ENCODE data around the gene SLC5A3.

SLC5A3 gene

DNA sequence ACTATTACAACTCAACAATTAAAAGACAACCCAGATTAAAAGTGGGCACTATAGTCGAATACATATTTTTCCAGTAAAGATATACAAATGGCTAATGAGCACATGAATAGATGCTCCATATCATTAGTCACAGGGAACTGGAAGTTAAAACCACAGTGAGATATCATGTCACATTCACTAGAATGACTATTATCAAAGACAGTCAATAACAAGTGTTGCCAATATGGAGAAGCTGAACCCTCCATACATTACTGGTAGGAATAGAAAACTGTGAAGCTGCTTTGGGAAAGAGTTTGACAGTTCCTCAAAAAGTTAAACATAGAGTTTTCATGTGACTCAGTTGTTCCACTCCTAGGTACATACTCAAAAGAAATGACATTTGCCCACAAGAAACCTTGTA is 30.6 kb upstream of the SLC5A3 start:
- H3K27me3 ChIP-seq, result peaks cover 55% of the 10 kb centered on the region
- no peaks in the 10 kb centered on the region for H3K36me3 ChIP-seq
- H3K4me3 ChIP-seq (ENCODE audit: low read depth, low read length), result no peak overlapping the region
- no peaks in the 10 kb centered on the region for H3K9me3 ChIP-seq
- no peak for DNase-seq
- TF ChIP-seq, protein P1, sequence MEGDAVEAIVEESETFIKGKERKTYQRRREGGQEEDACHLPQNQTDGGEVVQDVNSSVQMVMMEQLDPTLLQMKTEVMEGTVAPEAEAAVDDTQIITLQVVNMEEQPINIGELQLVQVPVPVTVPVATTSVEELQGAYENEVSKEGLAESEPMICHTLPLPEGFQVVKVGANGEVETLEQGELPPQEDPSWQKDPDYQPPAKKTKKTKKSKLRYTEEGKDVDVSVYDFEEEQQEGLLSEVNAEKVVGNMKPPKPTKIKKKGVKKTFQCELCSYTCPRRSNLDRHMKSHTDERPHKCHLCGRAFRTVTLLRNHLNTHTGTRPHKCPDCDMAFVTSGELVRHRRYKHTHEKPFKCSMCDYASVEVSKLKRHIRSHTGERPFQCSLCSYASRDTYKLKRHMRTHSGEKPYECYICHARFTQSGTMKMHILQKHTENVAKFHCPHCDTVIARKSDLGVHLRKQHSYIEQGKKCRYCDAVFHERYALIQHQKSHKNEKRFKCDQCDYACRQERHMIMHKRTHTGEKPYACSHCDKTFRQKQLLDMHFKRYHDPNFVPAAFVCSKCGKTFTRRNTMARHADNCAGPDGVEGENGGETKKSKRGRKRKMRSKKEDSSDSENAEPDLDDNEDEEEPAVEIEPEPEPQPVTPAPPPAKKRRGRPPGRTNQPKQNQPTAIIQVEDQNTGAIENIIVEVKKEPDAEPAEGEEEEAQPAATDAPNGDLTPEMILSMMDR (IDR thresholded peaks at IDR 0.05; ENCODE audit: low read depth, low read length), result no peak
- no peaks in the 10 kb centered on the region for H3K4me1 ChIP-seq

DNA sequence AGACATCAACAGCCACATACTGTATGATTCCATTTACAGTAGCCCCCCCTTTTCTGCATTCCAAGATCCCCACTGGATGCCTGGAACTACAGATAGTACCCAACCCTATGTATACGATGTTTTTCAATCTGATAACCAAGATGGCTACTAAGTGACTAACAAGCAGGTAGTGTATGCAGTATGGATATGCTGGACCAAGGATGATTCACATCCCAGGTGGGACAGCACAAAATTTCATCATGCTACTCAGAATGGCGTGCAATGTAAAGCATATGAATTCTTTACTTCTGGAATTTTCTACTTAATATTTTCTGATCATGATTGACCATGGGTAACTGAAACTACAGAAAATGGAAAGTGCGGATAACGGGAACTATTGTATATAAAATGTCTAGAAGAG is 30.0 kb upstream of the SLC5A3 start:
- no peak for DNase-seq
- Histone ChIP-seq H3K36me3 (no peaks in the 10 kb centered on the region), H3K27me3 (peaks cover 50% of the 10 kb centered on the region), H3K4me1 (no peaks in the 10 kb centered on the region), H3K4me3 (ENCODE audit: low read depth, low read length) (no peak overlapping the region), H3K9me3 (no peaks in the 10 kb centered on the region)
- TF ChIP-seq, protein P1 (IDR thresholded peaks at IDR 0.05; ENCODE audit: low read depth, low read length), result no peak

DNA sequence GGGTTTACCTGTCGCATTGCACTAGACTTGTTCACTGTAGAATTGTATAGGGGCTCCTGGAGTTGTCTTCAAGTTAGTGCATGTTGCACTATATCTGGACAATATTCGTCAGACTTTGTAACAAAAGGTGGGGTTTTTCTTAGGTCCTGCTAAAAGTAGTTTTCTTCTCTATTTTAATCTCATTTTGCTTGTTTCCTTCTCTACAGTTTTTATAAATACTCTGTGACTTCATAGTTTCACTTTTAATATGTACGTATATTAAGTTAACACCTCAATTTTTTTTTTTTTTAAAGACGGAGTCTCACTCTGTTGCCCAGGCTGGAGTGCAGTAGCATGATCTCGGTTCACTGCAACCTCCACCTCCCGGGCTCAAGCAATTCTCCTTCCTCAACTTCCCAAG is 26.5 kb upstream of the SLC5A3 start:
- Histone ChIP-seq H3K9me3 (no peaks in the 10 kb centered on the region), H3K36me3 (no peaks in the 10 kb centered on the region), H3K4me1 (no peaks in the 10 kb centered on the region), H3K27me3 (peaks cover 25% of the 10 kb centered on the region), H3K4me3 (ENCODE audit: low read depth, low read length) (no peak overlapping the region)
- no peak for DNase-seq
- TF ChIP-seq, protein P1 (IDR thresholded peaks at IDR 0.05; ENCODE audit: low read depth, low read length), result no peak

DNA sequence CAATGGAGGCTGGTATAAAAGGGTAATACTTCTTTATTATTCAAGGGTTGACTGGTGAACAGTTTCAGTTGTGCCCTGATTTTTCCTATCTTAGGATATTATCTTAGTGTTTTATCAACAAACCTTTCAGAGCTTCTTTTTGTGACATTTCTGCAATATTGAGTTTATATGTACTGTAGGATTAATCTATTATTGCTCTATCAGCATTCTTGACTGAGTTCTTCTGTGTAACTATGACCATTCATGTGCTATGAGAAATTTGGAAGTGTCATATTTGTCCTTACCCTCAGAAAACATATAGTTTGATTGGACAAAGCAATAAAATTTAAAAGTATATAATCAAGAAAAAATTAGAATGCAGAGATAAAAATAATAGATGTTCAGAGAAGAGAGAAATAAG is 25.5 kb upstream of the SLC5A3 start:
- no peak overlapping the region for H3K4me3 ChIP-seq (ENCODE audit: low read depth, low read length)
- TF ChIP-seq, protein P1 (IDR thresholded peaks at IDR 0.05; ENCODE audit: low read depth, low read length), result no peak
- peaks cover 18% of the 10 kb centered on the region for H3K27me3 ChIP-seq
- no peak for DNase-seq
- no peaks in the 10 kb centered on the region for H3K4me1 ChIP-seq
- no peaks in the 10 kb centered on the region for H3K36me3 ChIP-seq
- no peaks in the 10 kb centered on the region for H3K9me3 ChIP-seq

DNA sequence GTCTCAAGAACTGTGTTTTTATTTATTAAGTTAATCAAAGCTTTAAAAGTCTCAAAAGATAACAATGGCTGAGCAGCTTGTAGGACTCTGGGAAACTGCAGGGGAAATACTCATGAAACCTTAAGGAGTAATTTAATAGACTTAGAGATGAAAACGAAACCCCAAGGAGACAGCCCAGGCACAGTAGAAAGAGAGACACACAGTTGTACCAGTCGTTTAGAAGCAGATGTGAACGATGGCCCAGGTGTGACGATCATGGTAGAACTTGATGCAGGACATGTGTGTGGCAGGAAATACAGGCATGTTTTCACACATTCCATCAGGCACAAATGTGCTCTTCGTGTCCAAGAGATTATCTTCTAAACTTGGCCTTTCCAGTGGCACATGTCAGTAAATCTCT is 21.2 kb upstream of the SLC5A3 start:
- Histone ChIP-seq H3K4me1 (no peaks in the 10 kb centered on the region), H3K27me3 (no peaks in the 10 kb centered on the region), H3K36me3 (no peaks in the 10 kb centered on the region), H3K9me3 (no peaks in the 10 kb centered on the region), H3K4me3 (ENCODE audit: low read depth, low read length) (no peak overlapping the region)
- TF ChIP-seq, protein P1 (IDR thresholded peaks at IDR 0.05; ENCODE audit: low read depth, low read length), result no peak
- DNase-seq, result no peak

DNA sequence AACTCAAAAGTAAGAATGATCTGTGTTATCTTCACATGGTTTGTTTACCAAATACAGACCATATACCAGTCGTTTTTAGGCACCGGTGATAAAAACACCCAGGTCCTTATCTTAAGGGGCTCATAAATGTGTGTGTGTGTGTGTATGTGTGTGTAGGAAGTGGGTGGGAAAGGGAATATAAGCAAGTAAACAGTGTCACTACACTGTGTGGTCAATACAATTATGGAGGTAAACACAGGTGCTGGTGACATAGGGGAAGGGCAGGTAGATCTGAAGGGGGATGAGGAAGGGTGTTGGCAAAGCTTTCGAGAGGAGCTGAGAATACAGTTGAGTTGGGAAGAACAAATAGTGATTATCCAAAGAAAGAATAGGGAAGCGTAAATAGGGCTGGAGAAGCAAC is 19.1 kb upstream of the SLC5A3 start:
- Histone ChIP-seq H3K4me1 (no peaks in the 10 kb centered on the region), H3K36me3 (no peaks in the 10 kb centered on the region), H3K27me3 (no peaks in the 10 kb centered on the region), H3K9me3 (no peaks in the 10 kb centered on the region), H3K4me3 (ENCODE audit: low read depth, low read length) (no peak overlapping the region)
- DNase-seq, result no peak
- TF ChIP-seq, protein P1 (IDR thresholded peaks at IDR 0.05; ENCODE audit: low read depth, low read length), result no peak
